Progenitor cell of endocrine pancreas (in vitro differentiated cells): ENCODE data around the gene EOMES. TPM values are rescaled to one million over a fixed set of nuclear protein-coding genes. Genes with fewer than 3 reads are reported as not detected.

Source experiments
- DNase-seq: peaks from one replicate; pipeline ENCODE4 v3.0.0; 2021; ENCODE audit warnings: low spot score; ENCODE audit not compliant: unreplicated experiment
- H3K27ac Mint-ChIP-seq: 2 replicates; pipeline ENCODE4 v1.8.0; 2021; ENCODE audit warnings: mild to moderate bottlenecking, moderate library complexity, mixed read lengths
- H3K27me3 Mint-ChIP-seq: 2 replicates; pipeline ENCODE4 v1.8.0; 2021; ENCODE audit warnings: mixed read lengths
- H3K36me3 Mint-ChIP-seq: 2 replicates; pipeline ENCODE4 v1.8.0; 2022; ENCODE audit warnings: mixed read lengths; ENCODE audit not compliant: insufficient read depth
- H3K4me1 Mint-ChIP-seq: 2 replicates; pipeline ENCODE4 v1.8.0; 2021; ENCODE audit warnings: low read depth, mixed read lengths
- H3K4me3 Mint-ChIP-seq: 2 replicates; pipeline ENCODE4 v1.8.0; 2021; ENCODE audit warnings: low read depth, mild to moderate bottlenecking, moderate library complexity, mixed read lengths
- H3K9me3 Mint-ChIP-seq: 2 replicates; pipeline ENCODE4 v1.8.0; 2021; ENCODE audit warnings: low read depth, mixed read lengths
- CTCF ChIP-seq: fragments of 200-600 bp; sonication (generic); IDR thresholded peaks from one replicate; pipeline ENCODE4 v1.5.0; 2021; ENCODE audit warnings: antibody characterized with exemption, mild to moderate bottlenecking; ENCODE audit not compliant: unreplicated experiment
- total RNA-seq: library from RNA; stranded (reverse); gene quantifications from 2 replicates; pipeline ENCODE4 v1.2.1, GENCODE V29; 2021

The EOMES gene
- total RNA-seq, 1 donor from 2014 or later = not detected

GRCh38 chr3:27666272-27666671, 55.9 kb downstream of the EOMES start:
- Mint-ChIP-seq H3K36me3 (no peaks in the 10 kb centered on the region), H3K27ac (no peak overlapping the region), H3K4me3 (no peak overlapping the region), H3K9me3 (no peaks in the 10 kb centered on the region), H3K4me1 (no peaks in the 10 kb centered on the region), H3K27me3 (no peaks in the 10 kb centered on the region)
- DNase-seq = no peak
- no peak for TF ChIP-seq CTCF

Other genes starting within 250 kb of the EOMES start
- gene SLC4A7, start 237.9 kb downstream of the EOMES start, total RNA-seq = 67.0 and 69.7 TPM in 2 replicates